Glomerular visceral epithelial cell (primary cell): ENCODE results near the gene ECE2.
"Not testable (repeated sequence)": the region's sequence is repeated elsewhere in the genome, so short reads cannot be mapped to it uniquely, and the experiment has no call there.

Experiments used
- DNase-seq: peaks from one replicate; pipeline ENCODE4 v3.0.0-alpha.2; 2016; ENCODE audit errors: extremely low spot score

Gene ECE2

DNA sequence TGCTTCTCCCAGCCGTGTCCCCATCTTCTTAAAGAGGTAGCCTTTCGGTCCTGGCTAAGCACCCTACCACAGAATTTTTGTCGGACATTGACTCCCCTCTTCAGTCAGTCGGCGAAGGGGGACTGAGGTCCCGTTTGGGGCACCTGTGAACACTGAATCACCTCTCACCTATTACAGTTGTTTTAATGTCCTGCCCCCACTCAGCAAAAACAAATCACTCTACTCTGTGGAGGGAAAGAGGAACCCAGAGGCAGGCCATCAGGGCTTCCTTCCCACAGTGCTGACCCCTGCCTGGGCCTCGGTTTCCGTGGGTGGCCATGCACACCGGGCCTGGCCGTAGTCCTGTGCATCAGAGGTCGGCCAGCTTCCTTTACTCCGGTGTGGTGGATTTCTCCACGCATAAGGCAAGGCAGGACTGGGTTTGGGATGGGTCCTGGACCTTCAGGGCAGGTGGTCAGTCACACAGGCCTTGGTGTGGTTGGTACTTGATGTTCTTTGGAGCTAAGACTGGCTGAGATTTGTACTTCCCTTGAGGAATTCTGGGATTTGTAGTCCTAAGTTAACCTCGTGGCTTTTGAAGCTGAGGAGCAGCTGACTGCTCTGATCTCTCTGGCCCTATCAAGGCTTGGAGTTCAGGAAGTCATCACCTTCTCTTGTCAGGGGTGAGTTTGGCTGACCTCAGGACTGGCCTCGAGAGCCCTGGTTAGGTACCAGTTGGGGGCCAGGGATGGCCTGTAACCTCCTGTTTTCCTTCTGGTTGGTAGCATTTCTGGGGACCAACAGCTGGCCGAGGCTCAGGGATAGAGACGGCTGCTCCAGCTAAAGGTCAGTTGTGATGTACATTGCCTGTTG, 61.0 kb downstream of the ECE2 start:
- peak; percentile 26 for DNase-seq

DNA sequence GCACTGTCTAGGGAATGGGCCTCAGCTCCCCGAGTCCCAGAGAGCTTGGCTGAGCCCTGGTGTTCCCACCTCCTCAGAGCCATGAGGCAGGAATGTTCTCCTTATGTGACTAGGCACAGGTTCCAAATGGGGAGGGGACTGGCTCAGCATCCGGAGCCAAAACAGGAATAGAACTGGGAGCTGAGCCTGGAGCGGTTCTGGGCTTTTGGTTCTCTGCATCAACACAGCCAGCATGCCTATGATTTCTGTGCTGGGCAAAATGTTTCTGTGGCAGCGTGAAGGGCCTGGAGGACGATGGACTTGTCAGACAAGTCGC, 61.5 kb downstream of the ECE2 start, which contains the start of gene FAM131A:
Gene FAM131A (plus strand): TSS at position 202 of the 316 bp plus-strand sequence. CDS start 31 bp downstream, at position 233.
- no peak for DNase-seq

DNA sequence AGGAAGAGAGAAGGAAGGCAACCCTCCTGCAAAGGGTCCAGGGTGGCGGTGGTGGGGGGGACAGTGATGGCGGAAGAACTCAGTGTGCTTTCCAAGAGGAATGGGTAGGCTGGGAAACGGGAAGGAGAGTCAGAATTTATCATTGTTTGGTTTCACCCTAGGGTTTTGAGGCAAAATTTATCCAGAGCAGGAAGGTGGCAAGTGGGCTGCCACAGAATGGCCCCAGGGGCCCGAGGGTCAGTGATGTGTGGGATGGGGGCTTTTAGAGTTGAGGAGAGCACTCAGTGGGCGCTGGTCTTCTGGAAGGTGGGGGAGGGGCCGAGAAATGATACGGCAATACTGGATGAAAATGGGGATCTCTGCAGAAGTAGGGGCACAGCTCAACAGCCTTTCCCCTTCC, 62.2 kb downstream of the ECE2 start:
- DNase-seq, result no peak

DNA sequence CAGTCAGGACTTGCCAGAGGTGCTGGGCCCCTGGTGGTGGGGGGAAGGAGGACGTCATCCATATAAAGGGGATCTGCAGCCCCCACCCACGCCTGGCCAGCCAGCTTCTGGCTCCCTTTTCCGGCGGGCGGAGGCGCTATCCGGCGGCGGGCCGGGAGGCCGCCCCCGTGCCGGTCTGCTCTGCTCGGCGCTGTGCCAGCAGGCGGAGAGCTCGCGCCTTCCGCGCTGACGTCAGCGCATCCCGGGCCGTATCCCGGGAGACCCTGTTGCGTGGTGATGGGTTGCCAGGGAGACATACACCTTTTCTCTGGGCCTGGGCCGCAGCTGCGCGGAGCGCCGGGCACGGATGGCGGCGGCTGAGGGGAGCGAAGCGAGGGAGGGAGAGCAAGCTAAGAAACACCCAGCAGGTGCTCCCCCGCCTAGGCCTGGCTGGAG, 62.7 kb downstream of the ECE2 start:
- no peak for DNase-seq

DNA sequence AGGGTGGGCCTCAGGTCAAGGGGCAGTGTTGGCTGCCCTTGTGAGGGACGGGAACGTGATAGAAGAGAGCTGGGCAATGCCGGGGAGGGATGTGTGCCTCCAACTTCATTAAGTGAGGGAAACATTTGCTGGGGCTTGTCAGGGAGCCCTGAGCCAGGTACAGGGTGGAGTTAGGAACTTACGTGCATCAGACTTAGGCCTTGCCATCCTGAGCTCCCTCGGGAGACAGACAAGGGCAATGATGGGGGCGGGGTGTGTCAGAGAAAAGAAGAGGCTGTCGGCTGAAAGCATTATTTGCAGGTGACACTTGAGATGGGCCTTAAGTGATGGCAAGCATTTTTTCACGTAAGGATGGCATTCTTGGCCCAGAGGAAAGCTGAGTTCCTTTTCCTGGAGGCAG, 63.2 kb downstream of the ECE2 start:
- no peak for DNase-seq

DNA sequence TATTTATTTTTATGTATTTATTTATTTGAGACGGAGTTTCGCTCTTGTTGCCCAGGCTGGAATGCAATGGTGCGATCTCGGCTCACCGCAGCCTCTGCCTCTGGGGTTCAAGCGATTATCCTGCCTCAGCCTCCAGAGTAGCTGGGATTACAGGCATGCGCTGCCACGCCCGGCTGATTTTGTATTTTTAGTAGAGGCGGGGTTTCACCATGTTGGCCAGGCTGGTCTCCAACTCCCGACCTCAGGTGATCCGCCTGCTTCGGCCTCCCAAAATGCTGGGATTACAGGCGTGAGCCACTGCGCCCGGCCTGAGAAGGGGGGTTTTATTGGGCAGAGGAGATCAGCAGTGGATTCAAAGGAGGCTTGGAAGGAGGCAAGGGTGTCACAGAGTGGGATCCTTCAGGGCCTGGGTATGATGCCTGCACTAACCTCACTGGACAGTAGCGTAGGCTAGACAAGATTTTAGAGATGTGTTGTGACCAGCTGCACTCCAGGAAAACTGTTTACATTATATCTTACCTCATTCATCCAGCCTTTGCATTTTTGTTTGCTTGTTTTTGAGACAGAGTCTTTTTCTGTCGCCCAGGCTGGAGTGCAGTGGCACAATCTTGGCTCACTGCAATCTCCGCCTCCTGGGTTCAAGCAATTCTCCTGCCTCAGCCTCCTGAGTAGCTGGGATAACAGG, 63.8 kb downstream of the ECE2 start:
- DNase-seq, result not testable (repeated sequence)

DNA sequence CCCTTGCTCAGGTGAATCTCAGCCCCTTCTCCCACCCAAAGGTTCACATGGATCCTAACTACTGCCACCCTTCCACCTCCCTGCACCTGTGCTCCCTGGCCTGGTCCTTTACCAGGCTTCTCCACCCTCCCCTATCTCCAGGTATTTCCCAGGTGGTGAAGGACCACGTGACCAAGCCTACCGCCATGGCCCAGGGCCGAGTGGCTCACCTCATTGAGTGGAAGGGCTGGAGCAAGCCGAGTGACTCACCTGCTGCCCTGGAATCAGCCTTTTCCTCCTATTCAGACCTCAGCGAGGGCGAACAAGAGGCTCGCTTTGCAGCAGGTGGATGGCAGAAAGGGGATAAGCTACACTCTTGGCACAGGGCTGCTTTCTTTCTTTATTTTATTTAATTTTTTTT, 66.1 kb downstream of the ECE2 start:
- DNase-seq, result no peak
